GM06990 (cell line): ENCODE results near the gene STARD13.

Experiments
- DNase-seq: peaks from one replicate; pipeline ENCODE4 v3.0.0-alpha.2; 2011; ENCODE audit not compliant: insufficient read length; ENCODE audit errors: extremely low read depth
- H3K27me3 ChIP-seq: replicated peaks from 2 replicates; pipeline ENCODE4 v1.6.0; 2011; ENCODE audit warnings: low read length; ENCODE audit not compliant: control insufficient read depth, insufficient read depth
- H3K36me3 ChIP-seq: 2 replicates; pipeline ENCODE4 v1.5.1; 2011; ENCODE audit warnings: low read length; ENCODE audit not compliant: control insufficient read depth, insufficient read depth
- H3K4me3 ChIP-seq: replicated peaks from 2 replicates; pipeline ENCODE4 v1.5.1; 2011; ENCODE audit warnings: low read depth, mild to moderate bottlenecking, control low read depth, low read length
- CTCF ChIP-seq: IDR thresholded peaks from 2 replicates; pipeline ENCODE4 v1.5.1; 2011; ENCODE audit warnings: low read length, control low read depth, mild to moderate bottlenecking, inconsistent platforms; ENCODE audit not compliant: insufficient read depth, poor library complexity, severe bottlenecking

STARD13 gene

GRCh38 chr13:33206945-33207614 is 78.5 kb downstream of the STARD13 start:
- TF ChIP-seq CTCF = no peak
- Histone ChIP-seq H3K4me3 (no peak overlapping the region), H3K36me3 (no peaks in the 10 kb centered on the region), H3K27me3 (no peaks in the 10 kb centered on the region)
- no peak for DNase-seq

- Histone ChIP-seq H3K27me3 (no peaks in the 10 kb centered on the region), H3K4me3 (no peak overlapping the region), H3K36me3 (no peaks in the 10 kb centered on the region)
- TF ChIP-seq CTCF = no peak
- DNase-seq = no peak
These were observed 79.1 kb downstream of the STARD13 start for GRCh38 chr13:33206425-33206824.

- Histone ChIP-seq H3K27me3 (no peaks in the 10 kb centered on the region), H3K4me3 (peak overlapping the region; percentile 56), H3K36me3 (no peaks in the 10 kb centered on the region)
- no peak for DNase-seq
- no peak for TF ChIP-seq CTCF
These were observed 79.7 kb downstream of the STARD13 start for GRCh38 chr13:33205804-33206221.

GRCh38 chr13:33205224-33205623 is 80.3 kb downstream of the STARD13 start:
- no peak for DNase-seq
- no peaks in the 10 kb centered on the region for H3K27me3 ChIP-seq
- H3K36me3 ChIP-seq = no peaks in the 10 kb centered on the region
- peak overlapping the region; percentile 56 for H3K4me3 ChIP-seq
- TF ChIP-seq CTCF = no peak

- no peaks in the 10 kb centered on the region for H3K27me3 ChIP-seq
- peak overlapping the region; percentile 56 for H3K4me3 ChIP-seq
- DNase-seq = peak; percentile 41
- no peaks in the 10 kb centered on the region for H3K36me3 ChIP-seq
- TF ChIP-seq CTCF = no peak
These were observed 81.2 kb downstream of the STARD13 start for GRCh38 chr13:33204130-33204927.
